ENCODE results near the gene TMEM44. TPM values are rescaled to one million over a fixed set of nuclear protein-coding genes. Genes with fewer than 3 reads are reported as not detected.

Gene TMEM44
- polyA plus RNA-seq, 1 donor (not counting 4 experiments of a cell fraction or from before 2014, with no cell fraction given): 13.3 TPM

DNA sequence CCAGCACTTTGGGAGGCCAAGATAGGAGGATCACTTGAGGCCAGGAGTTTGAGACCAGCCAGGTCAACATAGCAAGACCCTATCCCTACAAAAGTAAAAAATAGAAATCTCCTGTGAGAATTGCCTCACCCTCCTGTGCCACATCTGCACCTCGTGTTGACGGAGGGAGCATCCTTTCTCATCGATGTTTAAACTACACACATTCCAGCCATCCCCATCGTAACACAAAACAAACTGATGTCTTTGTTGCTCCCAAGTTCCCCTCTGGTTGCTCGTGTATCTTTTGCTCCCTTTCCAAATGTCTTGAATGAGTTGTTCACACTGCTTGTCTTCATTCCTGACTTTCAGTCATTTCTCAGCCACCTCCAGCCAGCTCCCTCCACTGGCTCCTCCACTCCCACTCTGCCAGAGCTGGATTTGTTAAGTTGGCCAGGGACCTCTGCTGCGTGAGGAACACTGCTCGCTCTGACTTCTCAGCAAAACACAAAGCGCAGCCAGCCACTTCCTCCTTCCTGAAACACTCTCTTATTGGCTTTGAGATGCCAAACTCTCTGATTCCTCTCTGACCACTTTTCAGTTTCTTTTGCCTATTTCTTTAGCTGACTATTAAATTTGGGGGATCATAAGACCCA is 92.8 kb downstream of the TMEM44 start:
- no peak for FAIRE-seq

GRCh38 chr3:194539498-194539897 is 93.7 kb downstream of the TMEM44 start:
- TF ChIP-seq, protein P1, sequence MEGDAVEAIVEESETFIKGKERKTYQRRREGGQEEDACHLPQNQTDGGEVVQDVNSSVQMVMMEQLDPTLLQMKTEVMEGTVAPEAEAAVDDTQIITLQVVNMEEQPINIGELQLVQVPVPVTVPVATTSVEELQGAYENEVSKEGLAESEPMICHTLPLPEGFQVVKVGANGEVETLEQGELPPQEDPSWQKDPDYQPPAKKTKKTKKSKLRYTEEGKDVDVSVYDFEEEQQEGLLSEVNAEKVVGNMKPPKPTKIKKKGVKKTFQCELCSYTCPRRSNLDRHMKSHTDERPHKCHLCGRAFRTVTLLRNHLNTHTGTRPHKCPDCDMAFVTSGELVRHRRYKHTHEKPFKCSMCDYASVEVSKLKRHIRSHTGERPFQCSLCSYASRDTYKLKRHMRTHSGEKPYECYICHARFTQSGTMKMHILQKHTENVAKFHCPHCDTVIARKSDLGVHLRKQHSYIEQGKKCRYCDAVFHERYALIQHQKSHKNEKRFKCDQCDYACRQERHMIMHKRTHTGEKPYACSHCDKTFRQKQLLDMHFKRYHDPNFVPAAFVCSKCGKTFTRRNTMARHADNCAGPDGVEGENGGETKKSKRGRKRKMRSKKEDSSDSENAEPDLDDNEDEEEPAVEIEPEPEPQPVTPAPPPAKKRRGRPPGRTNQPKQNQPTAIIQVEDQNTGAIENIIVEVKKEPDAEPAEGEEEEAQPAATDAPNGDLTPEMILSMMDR (optimal IDR thresholded peaks at IDR 0.05 in 1 of 3, IDR thresholded peaks at IDR 0.05 in 1 of 3, conservative IDR thresholded peaks at IDR 0.05 in 1 of 3; ENCODE audit: extremely low read depth in 1 of 3, insufficient read depth in 2 of 3, low read length in 3 of 3): no peak
- no peak for TF ChIP-seq EZH2 (IDR thresholded peaks at IDR 0.05; ENCODE audit: low read length)
- no peaks in the 10 kb centered on the region for H3K9me3 ChIP-seq (ENCODE audit: control insufficient read depth, low read depth, low read length)
- H3K27me3 ChIP-seq (ENCODE audit: control insufficient read depth, extremely low read depth, insufficient read depth, low read length): no peaks in the 10 kb centered on the region
- no peak overlapping the region for H3K4me3 ChIP-seq (ENCODE audit: control insufficient read depth in 2 of 3, extremely low read depth in 1 of 3, insufficient read depth in 2 of 3, low read depth in 1 of 3, low read length in 3 of 3)
- H3K4me2 ChIP-seq (ENCODE audit: control insufficient read depth, extremely low read depth, insufficient read depth, low read depth, low read length): no peak overlapping the region
- H3K9ac ChIP-seq (ENCODE audit: control insufficient read depth, extremely low read depth, insufficient read depth, low read length): no peak overlapping the region
- dilution Hi-C loops (cut with MboI; ENCODE audit: extremely low pct_ligation_motif_present, low sequenced_read_pairs): no loop called here
- H3K79me2 ChIP-seq (ENCODE audit: control insufficient read depth, insufficient read depth, low read length): no peaks in the 10 kb centered on the region
- DNase-seq (ENCODE audit: low read depth, low spot score): no peak
- no peak overlapping the region for H2AFZ ChIP-seq (ENCODE audit: control insufficient read depth, low read length)
- peaks cover 14% of the 10 kb centered on the region for H3K4me1 ChIP-seq (ENCODE audit: control insufficient read depth, extremely low read depth, insufficient read depth, low read length)
- no peaks in the 10 kb centered on the region for H4K20me1 ChIP-seq (ENCODE audit: control insufficient read depth, extremely low read depth, insufficient read depth, low read length)
- no peaks in the 10 kb centered on the region for H3K36me3 ChIP-seq (ENCODE audit: control insufficient read depth in 2 of 2, extremely low read depth in 1 of 2, insufficient read depth in 2 of 2, low read length in 2 of 2)
- FAIRE-seq: no peak
- H3K27ac ChIP-seq (ENCODE audit: control insufficient read depth, insufficient read depth, low read length): no peak overlapping the region
- peaks cover 5% of the 10 kb centered on the region for H3K9me1 ChIP-seq (ENCODE audit: control insufficient read depth, extremely low read depth, insufficient read depth, low read length)

More for the DNA sequence above, 92.8 kb downstream of the TMEM44 start:
- Histone ChIP-seq H4K20me1 (ENCODE audit: control insufficient read depth, extremely low read depth, insufficient read depth, low read length) (no peaks in the 10 kb centered on the region), H2AFZ (ENCODE audit: control insufficient read depth, low read length) (no peak overlapping the region), H3K9ac (ENCODE audit: control insufficient read depth, extremely low read depth, insufficient read depth, low read length) (no peak overlapping the region), H3K4me2 (ENCODE audit: control insufficient read depth, extremely low read depth, insufficient read depth, low read depth, low read length) (no peak overlapping the region), H3K36me3 (ENCODE audit: control insufficient read depth in 2 of 2, extremely low read depth in 1 of 2, insufficient read depth in 2 of 2, low read length in 2 of 2) (no peaks in the 10 kb centered on the region), H3K4me3 (ENCODE audit: control insufficient read depth in 2 of 3, extremely low read depth in 1 of 3, insufficient read depth in 2 of 3, low read depth in 1 of 3, low read length in 3 of 3) (no peak overlapping the region), H3K9me3 (ENCODE audit: control insufficient read depth, low read depth, low read length) (no peaks in the 10 kb centered on the region), H3K9me1 (ENCODE audit: control insufficient read depth, extremely low read depth, insufficient read depth, low read length) (peaks cover 5% of the 10 kb centered on the region), H3K4me1 (ENCODE audit: control insufficient read depth, extremely low read depth, insufficient read depth, low read length) (peaks cover 14% of the 10 kb centered on the region), H3K27ac (ENCODE audit: control insufficient read depth, insufficient read depth, low read length) (no peak overlapping the region), H3K79me2 (ENCODE audit: control insufficient read depth, insufficient read depth, low read length) (no peaks in the 10 kb centered on the region), H3K27me3 (ENCODE audit: control insufficient read depth, extremely low read depth, insufficient read depth, low read length) (no peaks in the 10 kb centered on the region)
- no peak for DNase-seq (ENCODE audit: low read depth, low spot score)
- dilution Hi-C loops (cut with MboI; ENCODE audit: extremely low pct_ligation_motif_present, low sequenced_read_pairs): no loop called here
- TF ChIP-seq, protein P1 (optimal IDR thresholded peaks at IDR 0.05 in 1 of 3, IDR thresholded peaks at IDR 0.05 in 1 of 3, conservative IDR thresholded peaks at IDR 0.05 in 1 of 3; ENCODE audit: extremely low read depth in 1 of 3, insufficient read depth in 2 of 3, low read length in 3 of 3): no peak
- TF ChIP-seq EZH2 (IDR thresholded peaks at IDR 0.05; ENCODE audit: low read length): no peak
